HG03354 (cell line): ENCODE data around the gene HIVEP1.
"Not testable (repeated sequence)": the region's sequence is repeated elsewhere in the genome, so short reads cannot be mapped to it uniquely, and the experiment has no call there.

Experiments used
- ATAC-seq: cut with Tn5 transposase; IDR thresholded peaks from one replicate; pipeline ENCODE4 v1.9.1; 2021; ENCODE audit warnings: mild to moderate bottlenecking; ENCODE audit not compliant: unreplicated experiment, poor library complexity, severe bottlenecking

The HIVEP1 gene

DNA sequence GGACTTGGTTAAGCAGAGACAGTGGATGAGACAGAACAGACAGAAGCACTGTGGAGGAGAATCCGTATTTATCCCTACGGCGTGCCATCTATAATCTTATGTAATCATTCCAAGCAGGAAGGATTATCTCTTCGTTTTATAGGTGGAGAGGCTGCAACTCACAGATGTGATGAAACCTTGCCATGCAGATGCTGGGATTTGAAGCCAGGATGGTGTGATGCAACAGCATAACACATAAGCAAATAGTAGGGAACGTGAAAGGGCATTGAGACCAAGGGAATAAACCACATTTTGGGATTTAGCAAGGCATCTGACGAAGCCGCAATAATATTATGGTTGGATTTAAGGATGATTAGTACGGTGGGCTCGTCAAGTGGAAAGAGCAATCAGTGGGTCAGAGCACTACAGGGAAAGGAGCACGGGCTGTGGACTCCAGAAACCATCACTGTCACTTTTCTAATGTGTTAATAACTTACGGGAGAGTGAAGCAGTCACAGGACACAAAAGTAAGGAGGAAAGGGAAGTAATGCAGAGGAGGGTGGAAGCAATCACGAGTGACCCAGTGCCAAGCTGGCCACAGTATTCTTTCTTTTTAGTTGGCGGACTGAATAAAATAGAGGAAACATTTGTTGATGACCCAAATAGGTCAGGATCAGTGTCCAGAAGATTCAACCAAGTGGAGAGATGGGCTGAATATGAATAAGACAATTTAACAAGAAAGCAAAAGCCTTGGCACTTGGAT is 158.4 kb downstream of the HIVEP1 start:
- ATAC-seq, result no peak

DNA sequence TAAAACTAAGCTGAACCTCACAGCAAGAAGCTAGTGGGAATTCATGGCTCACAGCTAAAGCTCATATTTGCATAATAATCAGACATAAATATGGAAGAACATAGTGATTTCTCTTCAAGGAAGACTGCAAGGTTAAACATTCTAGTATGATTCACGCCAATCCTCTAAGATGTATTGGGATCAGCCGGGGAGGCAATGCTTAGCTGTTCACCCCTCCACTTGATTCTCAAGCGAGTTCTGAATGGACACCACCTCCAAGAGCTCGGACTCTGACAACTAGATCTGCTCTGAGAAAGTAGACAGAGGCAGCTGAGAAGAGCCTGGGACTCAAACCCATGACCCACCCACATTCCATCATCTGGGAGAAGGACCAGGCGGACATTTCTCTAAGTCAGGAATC is 159.6 kb downstream of the HIVEP1 start:
- no peak for ATAC-seq

DNA sequence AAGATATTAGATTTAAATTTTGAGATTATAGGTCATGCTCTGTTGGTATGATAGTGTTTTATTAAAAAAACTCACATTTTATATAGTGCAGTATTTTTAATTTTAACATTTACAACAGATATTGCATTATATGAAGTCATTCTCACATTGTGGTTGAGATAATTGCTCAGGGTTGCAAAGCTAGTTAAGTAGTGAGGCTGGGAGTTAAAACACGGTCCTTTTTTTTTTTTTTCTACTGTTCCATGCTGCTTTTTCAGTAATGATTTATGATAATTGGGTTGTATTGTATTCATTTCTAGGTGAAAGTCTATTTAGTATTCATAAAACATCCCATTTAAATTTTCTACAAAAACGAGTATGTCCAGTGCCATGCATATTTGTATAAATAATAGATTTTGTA is 160.5 kb downstream of the HIVEP1 start:
- no peak for ATAC-seq

DNA sequence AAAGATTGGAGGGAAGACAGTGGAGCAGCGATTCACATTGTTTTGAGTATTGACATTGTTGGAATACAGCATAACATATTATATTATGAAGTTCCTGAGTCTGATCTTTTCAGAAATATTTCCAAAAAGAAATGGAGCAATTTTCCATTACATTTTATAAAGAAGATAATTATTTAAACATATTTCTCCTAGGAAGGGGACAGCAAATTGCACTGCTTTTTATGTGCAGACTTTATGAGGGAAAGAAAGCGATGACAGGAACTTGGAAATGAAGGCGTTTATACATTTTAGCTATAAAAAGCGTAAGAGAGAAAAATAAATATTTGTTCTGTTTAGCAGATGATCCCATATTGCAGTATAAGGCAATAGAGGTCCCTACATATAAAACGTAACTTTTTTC is 161.1 kb downstream of the HIVEP1 start:
- ATAC-seq, result no peak

DNA sequence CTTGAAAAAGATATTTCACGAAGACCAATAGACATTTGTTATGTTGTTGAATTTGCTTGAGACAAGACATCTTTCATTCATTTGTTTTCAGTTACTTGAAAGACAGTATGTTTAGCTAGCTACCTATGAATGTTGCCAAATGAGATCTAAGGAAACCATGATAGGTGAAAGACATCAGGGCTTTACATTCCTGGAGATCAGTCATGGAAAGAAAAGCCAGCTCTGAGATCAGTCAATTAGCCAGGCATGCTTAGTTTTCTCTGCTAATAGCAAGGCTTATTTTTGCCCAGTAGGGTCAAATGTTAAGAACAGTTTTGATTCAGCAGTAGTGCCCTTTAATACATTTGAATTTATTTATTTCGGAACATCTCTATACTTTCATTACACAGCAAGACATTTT is 161.5 kb downstream of the HIVEP1 start:
- no peak for ATAC-seq

DNA sequence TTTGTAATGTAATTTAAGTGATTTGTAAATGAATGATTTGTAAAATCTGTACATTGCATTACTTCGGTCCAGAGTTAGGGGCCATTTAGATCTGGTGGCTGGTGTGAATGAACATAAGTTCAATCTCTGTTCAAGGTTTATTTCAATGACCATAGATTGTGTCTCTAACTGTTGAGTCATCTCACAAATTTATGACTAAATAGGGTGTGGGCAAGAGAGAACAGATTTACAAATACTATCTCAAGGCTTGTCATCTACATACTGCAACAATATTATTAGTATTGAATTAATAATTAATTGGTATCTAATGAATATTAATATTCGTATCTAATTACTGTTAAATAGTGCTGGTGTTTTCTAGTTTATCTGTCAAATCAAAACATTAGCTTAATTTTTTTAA is 162.8 kb downstream of the HIVEP1 start:
- no peak for ATAC-seq

DNA sequence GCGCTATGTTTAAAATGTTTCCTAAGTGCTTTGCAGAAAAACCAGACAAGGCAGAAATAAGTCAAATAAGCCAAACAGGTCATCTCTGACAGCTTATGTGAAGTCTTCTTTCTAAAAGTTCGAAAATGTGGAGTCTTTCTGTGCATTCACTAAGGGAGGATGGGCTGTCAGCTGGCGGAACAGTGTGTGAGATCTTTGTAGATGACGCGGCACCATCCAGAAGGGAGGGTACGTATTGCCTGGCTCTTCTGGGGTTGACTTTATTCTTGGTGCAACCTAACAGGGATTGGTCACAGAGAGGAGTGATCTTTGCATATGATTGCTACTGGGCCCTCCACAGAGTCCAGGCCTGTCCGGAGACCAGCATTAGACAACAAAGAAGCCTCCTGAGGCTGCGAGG is 163.5 kb downstream of the HIVEP1 start:
- no peak for ATAC-seq

DNA sequence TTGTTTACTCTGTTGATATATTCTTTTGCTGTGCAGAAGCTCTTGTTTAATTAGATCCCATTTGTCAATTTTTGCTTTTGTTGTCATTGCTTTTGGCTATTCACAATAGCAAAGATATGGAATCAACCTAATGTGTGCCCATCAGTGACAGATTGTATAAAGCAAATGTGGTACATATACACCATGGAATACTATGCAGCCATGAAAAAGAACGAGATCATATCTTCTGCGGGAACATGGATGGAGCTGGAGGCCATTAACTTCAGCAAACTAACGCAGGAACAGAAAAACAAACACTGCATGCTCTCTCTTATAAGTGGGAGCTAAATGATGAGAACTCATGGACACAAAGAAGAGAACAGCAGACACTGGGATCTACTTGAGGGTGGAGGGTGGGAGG is 164.7 kb downstream of the HIVEP1 start:
- ATAC-seq, result not testable (repeated sequence)

DNA sequence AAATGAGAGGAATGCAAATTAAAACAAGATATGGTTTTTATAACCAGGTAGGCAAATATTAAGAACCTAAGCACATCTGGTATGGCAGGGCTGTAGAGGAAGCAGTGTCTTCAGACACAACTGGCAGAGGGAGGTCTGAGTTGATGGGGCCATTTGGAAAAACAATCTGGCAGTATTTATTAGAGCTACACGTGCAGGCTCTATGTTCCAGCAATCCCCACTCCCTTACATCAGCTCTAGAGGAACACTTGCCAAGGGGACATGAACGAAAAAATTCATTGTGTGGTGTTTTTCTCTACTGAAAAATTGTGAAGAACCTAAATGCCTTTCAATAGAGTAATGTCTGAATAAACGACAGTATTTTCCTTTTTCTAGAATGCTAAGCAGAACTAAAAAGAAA is 166.4 kb downstream of the HIVEP1 start:
- no peak for ATAC-seq

DNA sequence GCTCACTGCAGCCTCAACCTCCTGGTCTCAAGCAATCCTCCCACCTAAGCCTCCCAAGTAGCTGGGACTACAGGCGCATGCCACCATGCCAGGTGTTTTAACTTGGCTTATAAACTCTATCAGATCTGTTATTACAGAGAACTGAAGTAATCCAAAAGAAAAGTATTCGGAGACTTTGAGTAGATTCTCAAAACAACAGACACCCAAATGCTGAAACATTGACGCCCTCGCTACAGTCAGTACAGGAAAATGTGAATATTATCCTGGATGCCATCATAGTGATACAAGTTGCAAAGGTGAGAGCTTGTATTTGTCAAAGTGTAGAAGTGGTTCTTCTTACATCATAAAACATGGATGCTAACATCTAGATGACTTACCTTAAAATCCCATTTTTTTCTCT is 169.4 kb downstream of the HIVEP1 start:
- ATAC-seq, result no peak

DNA sequence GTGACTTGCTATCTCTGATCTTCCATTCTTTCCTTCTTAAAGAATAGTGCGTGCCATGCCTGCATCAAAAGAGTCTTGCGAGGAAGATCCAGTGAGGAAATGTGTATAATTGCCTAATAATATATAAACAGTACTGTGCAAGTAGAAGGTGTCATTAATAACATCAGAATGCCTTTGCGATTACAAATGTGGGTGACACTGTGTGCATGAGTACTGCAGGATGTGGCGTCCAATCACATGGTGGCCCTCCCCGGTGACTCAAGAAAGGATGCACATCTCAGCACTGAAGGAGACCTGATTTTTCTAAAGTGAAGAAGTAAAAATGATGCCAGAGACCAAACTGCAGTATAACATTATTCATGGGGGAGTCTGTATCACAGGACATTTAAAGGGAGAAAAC is 170.6 kb downstream of the HIVEP1 start:
- ATAC-seq, result no peak

DNA sequence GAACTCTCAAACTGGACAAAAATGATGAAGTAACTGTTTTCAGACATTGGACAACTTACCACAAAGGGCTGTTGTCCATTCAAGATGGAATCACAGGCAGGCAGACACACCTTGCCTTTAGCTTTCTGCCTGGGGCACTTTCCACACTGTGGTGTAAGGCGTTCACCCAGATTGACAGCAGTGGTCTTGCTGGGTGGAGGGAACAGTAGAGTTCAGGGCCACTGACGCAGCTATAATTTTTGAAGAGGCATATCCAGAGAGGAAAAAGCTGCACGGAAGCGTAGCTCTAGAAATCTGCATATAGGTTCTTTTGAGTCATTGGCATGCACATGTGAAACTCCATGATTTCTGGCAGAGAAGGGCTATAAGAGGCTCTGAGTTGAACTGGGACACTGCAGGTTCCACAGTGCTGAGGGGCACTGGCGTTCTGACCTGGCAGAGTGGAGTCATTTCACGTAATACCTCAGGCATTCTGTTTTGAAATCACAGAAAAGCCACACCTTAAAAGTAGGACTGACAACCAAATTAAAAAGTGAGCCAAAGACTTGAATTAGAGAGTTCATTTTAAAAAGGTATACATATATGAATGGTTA is 173.1 kb downstream of the HIVEP1 start:
- no peak for ATAC-seq

DNA sequence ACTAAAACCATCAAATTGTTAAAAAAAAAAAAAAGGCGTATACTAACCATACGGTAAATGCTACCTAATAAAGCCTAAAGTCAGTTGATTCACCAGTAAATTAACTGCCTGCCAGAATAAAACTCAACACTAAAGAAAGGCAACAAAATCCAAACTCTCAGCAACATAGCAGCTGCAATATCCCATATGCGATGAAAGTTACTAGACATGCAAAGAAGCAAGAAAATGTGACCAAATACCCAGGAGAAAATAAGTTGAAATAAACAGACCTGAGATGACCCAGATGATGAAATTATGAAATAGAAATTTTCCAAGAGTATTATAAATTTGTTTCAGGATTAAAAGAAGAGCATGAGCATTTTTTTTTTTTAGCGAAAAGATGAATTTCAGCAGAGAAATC is 174.4 kb downstream of the HIVEP1 start:
- ATAC-seq, result no peak

DNA sequence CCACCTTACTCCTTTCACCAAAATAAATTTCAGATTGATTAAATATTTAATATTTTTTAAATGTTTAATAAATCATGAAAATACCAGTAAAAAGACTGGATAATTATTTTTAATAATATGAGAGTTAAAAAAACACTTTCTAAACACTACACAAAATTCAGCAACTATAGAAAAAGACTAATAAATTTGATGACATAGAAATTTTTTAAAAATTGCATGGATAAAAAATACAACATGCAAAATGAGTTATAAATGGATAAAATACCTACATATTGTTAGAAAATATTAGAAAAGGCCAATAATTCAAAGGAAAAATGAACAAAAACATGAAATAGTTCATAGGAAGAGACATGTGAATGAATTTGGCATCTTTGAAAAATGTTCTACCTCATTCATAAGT is 177.0 kb downstream of the HIVEP1 start:
- ATAC-seq, result no peak

DNA sequence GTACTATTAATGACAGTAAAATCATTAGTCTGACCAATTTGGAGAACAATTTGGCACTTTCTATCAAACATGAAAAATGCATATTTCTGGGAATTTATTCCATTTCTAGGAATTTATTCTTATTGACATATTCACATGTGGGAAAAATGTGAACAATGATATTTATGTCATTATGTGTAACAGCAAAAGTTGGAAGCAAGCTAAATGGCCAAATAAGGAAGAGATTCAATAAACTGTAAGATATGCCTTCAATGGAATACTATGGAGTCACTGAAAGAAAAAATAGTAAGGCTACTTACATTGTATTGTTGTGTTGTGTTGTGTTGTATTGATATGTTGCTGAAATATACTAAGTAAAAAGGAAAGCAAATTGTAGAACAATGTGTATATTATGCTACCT is 177.5 kb downstream of the HIVEP1 start:
- no peak for ATAC-seq

DNA sequence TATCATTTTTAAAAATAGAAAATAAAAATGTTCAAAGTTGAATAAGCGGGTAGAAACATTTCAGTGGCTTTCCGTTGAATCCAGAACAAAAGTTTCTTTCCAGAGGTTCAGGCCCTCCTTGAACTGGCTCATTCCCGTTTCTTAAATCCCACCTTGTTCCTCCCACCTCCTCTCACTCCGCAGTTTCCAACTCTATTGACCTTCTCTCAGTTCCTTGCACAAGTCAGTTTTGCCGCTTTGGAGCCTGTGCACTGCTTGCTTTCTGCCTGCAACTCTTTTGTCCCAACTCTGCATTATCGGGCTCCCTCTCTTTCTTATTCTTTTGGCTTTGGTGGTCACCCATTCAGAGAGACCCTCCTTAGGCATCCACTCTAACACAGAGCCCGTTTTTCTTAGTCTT is 178.1 kb downstream of the HIVEP1 start:
- ATAC-seq, result no peak

DNA sequence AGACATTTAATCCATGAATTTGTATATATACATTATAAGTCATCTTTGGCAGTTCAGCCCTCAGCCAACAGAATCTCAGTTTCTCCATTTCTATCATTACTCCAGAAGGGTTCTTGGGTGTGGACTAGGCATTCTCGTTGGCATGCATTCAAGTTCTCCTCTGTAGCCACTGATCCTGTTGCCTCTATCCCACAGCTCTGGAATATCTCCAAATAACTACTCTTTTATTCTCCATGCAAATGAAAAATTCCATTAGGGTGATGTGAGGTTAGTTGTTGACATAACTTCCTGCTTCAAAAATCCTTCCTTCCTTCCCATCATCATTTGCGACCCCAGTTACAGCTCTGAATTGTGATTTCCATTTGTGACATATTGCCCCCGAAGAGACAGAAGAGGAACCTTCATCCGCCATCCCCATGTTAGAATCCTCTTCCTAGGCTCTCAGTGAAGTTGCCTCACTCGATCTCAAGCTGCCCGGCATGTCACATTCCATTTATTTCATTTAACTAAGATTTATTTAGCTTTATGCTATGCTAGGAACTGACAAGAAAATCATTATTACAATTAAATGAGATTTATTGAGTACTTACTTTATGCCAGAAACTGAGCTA is 184.3 kb downstream of the HIVEP1 start:
- no peak for ATAC-seq

DNA sequence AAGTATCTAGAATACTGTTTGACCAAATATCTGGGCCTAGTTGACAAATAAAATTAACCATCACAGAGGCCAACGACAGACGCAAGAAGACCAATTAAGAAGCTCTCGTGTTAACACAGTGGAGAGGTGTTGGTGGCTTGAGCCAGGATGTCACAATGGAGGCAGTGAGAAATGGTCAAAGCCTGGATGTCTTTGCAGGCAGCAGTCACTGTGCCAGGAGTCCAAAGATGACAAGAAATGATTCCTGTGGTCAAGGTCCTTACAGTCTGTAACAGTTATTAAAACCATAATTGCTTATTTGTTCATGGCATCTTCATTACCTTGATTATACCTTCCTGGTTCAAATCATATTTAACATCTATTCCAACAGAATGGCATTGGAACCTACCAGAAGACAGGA is 186.7 kb downstream of the HIVEP1 start:
- no peak for ATAC-seq

DNA sequence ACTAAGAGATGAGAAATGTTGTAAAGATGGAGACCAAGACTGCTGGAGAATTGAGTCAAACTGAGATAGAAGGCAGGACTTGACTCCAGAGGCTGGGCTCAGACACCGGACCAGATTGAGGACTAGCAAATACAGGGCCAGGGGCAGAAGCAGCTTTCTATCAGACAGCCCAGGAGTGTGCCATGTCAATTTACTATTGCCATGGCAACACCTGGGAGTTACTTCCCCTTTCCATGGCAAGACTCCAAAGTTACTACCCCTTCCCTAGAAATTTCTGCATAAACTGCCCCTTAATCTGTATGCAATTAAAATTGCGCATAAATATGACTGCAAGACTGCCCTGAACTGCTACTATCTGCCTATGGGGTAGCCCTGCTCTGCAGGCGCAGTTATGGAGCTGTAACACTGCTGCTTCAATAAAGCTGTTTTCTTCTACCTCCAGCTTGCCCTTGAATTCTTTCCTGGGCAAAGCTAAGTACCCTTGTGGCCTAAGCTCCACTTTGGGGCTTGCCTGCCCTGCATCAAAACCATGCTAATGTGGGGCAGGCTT is 188.0 kb downstream of the HIVEP1 start:
- no peak for ATAC-seq

DNA sequence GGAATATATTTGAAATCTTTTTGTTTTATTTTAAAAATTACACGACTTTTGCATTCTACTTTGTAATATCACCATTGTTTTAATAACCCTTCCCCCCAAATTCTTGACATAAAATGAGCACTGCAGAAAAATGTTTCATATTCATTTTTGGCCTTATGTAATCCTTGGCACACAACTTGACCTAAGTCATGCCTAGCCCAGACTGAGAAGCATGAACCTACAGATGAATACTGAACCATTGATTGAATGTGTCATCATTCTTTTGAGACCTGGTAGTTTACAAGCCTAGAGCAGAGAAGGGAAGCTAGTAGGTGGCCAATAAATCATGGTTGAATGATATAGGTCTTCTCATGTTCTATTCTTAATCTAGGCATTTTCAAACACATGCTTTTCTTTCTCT is 188.6 kb downstream of the HIVEP1 start:
- ATAC-seq, result no peak

DNA sequence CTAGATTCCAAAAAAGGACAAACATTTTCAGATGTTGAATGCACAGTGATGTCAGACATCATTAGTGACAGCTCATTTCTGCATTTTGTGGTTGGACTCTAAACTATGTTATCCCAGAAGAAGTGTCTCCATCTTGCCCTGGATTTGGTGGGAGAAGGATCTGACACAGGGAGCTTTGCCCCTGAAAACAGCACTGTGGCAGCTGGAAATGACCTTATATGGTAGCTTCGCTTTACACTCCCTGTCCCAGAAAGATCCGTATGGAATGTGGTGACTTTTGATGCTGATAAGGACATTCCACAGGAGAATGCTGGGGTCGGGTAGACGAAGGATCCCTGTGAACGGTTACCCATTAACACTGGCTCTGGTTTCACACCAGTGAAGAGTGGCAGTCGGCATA is 190.9 kb downstream of the HIVEP1 start:
- no peak for ATAC-seq
